DND-41 (cell line): ENCODE measurements around the gene CMC4.

Source experiments
- CTCF ChIP-seq: IDR thresholded peaks from 2 replicates; pipeline ENCODE4 v1.5.1; 2012; ENCODE audit warnings: borderline replicate concordance, low read length, moderate library complexity, mild to moderate bottlenecking; ENCODE audit not compliant: poor library complexity, severe bottlenecking; ENCODE audit errors: extremely low read depth
- EZH2 ChIP-seq: IDR thresholded peaks from 3 replicates; pipeline ENCODE4 v1.6.1; 2012; ENCODE audit warnings: borderline replicate concordance, low read depth, mild to moderate bottlenecking, moderate library complexity, low read length, inconsistent platforms; ENCODE audit not compliant: severe bottlenecking

GRCh38 chrX:155056877-155057792, 13.8 kb downstream of the CMC4 start:
- TF ChIP-seq CTCF (peak; percentile 83), EZH2 (no peak)
